Measurements from ENCODE around the gene BBS10.
A peak's percentile ranks its signal among the peaks of the same experiment; 100 is the strongest.
"Not testable (repeated sequence)": the region's sequence is repeated elsewhere in the genome, so short reads cannot be mapped to it uniquely, and the experiment has no call there.

BBS10 gene

GRCh38 chr12:76329606-76330005, 18.6 kb downstream of the BBS10 start:
- DNase-seq (ENCODE audit: low read depth in 2 of 2) = no peak

- DNase-seq (ENCODE audit: low read depth in 2 of 2) = peak; percentile 85 to 87
Measured at GRCh38 chr12:76329159-76329558, 19.1 kb downstream of the BBS10 start.

GRCh38 chr12:76319595-76320319, 28.5 kb downstream of the BBS10 start:
- DNase-seq (ENCODE audit: low read depth in 2 of 2) = not testable (repeated sequence)

- DNase-seq (ENCODE audit: low read depth in 2 of 2) = no peak
Measured at GRCh38 chr12:76318773-76319594, 29.2 kb downstream of the BBS10 start.

GRCh38 chr12:76317976-76318375, 30.2 kb downstream of the BBS10 start:
- no peak for DNase-seq (ENCODE audit: low read depth in 2 of 2)

GRCh38 chr12:76316468-76316867, 31.7 kb downstream of the BBS10 start:
- no peak for DNase-seq (ENCODE audit: low read depth in 2 of 2)

- no peak for DNase-seq (ENCODE audit: low read depth in 2 of 2)
Measured at GRCh38 chr12:76313299-76313698, 34.9 kb downstream of the BBS10 start.

- no peak for DNase-seq (ENCODE audit: low read depth in 2 of 2)
Measured at GRCh38 chr12:76312315-76312714, 35.9 kb downstream of the BBS10 start.

- DNase-seq (ENCODE audit: low read depth in 2 of 2) = no peak
Measured at GRCh38 chr12:76311796-76312195, 36.4 kb downstream of the BBS10 start.

GRCh38 chr12:76310110-76310509, 38.1 kb downstream of the BBS10 start:
- DNase-seq (ENCODE audit: low read depth in 2 of 2) = no peak

- DNase-seq (ENCODE audit: low read depth in 2 of 2) = no peak
Measured at GRCh38 chr12:76308866-76309265, 39.3 kb downstream of the BBS10 start.

- no peak for DNase-seq (ENCODE audit: low read depth in 2 of 2)
Measured at GRCh38 chr12:76307083-76307482, 41.1 kb downstream of the BBS10 start.

GRCh38 chr12:76303989-76304460, 44.2 kb downstream of the BBS10 start:
- DNase-seq (ENCODE audit: low read depth in 2 of 2) = no peak

- DNase-seq (ENCODE audit: low read depth in 2 of 2) = no peak
Measured at GRCh38 chr12:76303365-76303764, 44.9 kb downstream of the BBS10 start.

GRCh38 chr12:76300297-76300665, 47.9 kb downstream of the BBS10 start:
- DNase-seq (ENCODE audit: low read depth in 2 of 2) = no peak

GRCh38 chr12:76299536-76300296, 48.5 kb downstream of the BBS10 start:
- DNase-seq (ENCODE audit: low read depth in 2 of 2) = no peak
